ENCODE measurements around the gene FUBP3. TPM values are rescaled to one million over a fixed set of nuclear protein-coding genes. Genes with fewer than 3 reads are reported as not detected.

The FUBP3 gene
- total and polyA plus RNA-seq, 12 donors: 18.3 to 52.3 (median 39.3) TPM

DNA sequence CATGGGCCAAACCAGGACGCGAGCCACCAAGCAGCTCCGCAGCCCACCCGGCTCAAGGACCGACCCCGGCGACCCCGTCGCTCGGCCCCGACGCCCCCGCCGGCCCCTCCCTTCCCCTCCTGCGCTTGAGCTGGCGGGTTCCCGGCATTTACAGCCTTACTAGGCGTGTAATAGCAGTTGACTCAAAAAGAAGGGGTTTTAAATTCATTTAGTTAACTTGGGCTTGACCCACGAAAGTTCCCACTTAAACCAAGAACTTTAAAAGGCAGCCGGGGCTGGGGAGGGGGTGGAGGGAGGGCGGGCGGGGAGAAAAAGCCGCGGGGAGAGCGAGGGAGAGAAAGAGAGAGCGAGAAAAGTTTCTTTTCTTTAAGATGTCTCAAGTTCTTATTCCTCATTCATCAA, 85.7 kb downstream of the FUBP3 start:
- H3K27ac ChIP-seq: no peak overlapping the region
- H3K27me3 ChIP-seq: peaks cover 70% of the 10 kb centered on the region
- H3K9me3 ChIP-seq (replicated peaks in 1 of 3): no peaks in the 10 kb centered on the region
- peaks cover 22 to 37% of the 10 kb centered on the region in 2 donors for H3K4me1 ChIP-seq (replicated peaks in 1 of 2)
- DNase-seq: no peak
- TF ChIP-seq, protein P1, sequence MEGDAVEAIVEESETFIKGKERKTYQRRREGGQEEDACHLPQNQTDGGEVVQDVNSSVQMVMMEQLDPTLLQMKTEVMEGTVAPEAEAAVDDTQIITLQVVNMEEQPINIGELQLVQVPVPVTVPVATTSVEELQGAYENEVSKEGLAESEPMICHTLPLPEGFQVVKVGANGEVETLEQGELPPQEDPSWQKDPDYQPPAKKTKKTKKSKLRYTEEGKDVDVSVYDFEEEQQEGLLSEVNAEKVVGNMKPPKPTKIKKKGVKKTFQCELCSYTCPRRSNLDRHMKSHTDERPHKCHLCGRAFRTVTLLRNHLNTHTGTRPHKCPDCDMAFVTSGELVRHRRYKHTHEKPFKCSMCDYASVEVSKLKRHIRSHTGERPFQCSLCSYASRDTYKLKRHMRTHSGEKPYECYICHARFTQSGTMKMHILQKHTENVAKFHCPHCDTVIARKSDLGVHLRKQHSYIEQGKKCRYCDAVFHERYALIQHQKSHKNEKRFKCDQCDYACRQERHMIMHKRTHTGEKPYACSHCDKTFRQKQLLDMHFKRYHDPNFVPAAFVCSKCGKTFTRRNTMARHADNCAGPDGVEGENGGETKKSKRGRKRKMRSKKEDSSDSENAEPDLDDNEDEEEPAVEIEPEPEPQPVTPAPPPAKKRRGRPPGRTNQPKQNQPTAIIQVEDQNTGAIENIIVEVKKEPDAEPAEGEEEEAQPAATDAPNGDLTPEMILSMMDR (IDR thresholded peaks at IDR 0.05): no peak
- TF ChIP-seq POLR2A (IDR thresholded peaks at IDR 0.05): no peak
- intact Hi-C loops (cut with DNase I): no loop called here
- WGBS, 4 donors: 1 to 5% (median 3%) methylated on average over 11 to 26 of the region's 26 CpGs
- no peaks in the 10 kb centered on the region for H3K36me3 ChIP-seq (replicated peaks in 1 of 2)
- no peak overlapping the region for H3K4me3 ChIP-seq

DNA sequence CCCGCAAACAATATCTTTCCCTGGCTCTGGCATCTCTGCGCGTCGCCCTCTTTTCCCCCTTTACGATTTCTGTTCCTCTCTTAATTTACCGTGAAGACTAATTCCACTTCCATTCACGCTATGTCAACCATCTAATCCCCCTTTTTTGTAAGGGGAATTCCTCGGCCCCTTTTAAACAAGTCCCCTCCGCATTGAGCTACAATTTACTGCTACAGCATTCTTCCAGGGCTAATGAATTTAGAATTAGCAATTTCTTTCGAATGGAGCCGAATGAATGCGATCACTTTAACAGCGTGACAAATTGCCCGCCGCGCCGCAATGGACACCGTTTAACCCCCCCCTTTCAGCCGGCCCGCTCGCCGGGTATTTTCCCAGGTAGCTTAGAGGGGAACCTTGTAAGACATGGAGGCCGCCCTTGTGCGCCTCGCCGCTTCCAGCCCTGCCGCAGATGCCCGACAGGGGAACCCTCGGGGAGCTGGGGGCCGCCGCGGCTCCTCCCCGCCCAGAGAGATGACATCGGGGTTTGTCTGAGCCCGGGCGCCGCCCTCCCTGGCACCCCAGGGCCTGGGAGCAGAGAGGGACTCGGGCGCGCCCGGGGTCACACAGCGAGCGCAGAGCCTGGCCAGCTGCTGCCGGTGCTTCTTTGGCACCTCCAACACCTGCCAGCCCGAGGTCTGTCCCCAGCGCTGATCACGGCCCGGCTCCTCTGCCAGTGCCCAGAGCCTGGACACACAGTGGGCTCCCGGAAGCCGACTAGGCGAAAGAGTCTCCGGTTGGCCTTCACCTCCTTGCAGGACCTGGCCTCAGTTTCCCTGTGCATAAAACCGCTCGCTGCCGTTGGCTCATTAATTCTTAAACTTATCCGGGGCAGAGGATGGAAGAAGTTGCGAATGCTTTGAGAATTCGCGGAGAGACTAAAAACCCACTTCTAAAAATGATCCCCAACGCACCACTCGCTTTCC, 86.3 kb downstream of the FUBP3 start:
- peaks cover 16 to 30% of the 10 kb centered on the region in 2 donors for H3K4me1 ChIP-seq (replicated peaks in 1 of 2)
- DNase-seq: no peak
- H3K36me3 ChIP-seq (replicated peaks in 1 of 2): no peaks in the 10 kb centered on the region
- 4 to 7% (median 6%) methylated on average over 39 to 61 of the region's 61 CpGs for WGBS, 4 donors
- peaks cover 63% of the 10 kb centered on the region for H3K27me3 ChIP-seq
- TF ChIP-seq, protein P1 (IDR thresholded peaks at IDR 0.05): no peak
- no peak for TF ChIP-seq POLR2A (IDR thresholded peaks at IDR 0.05)
- H3K27ac ChIP-seq: no peak overlapping the region
- H3K9me3 ChIP-seq (replicated peaks in 1 of 3): no peaks in the 10 kb centered on the region
- intact Hi-C loops (cut with DNase I): no loop called here
- H3K4me3 ChIP-seq: no peak overlapping the region

DNA sequence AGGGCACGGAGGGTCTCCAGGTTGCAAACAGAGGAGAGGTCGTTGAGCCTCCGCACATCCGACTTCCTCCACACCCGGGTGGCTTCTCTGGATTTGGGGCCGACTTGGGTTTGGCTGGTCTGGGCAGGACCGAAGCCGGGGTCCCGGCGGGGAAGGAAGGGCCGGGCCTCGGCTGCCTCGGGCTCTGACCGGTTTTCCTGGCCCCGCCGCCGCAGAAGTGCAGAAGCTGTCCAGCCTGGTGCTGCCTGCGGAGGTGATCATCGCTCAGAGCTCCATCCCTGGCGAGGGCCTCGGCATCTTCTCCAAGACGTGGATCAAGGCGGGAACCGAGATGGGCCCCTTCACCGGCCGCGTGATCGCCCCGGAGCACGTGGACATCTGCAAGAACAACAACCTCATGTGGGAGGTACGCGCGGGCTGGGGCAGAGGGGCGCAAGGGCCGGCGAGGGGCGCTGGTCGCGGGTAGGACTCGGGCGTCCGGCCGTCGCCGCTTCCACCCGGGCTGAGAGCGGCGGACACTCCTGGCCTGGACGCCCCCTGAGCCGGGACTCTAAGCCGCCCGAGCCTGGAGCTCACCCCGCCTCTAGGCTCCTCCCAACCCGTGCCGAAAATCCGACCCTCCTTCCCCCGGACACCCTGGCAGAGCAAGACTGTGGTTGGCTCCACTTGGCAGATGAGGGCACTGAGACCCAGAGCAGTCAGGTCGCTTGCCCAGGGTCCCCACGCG, 87.2 kb downstream of the FUBP3 start:
- H3K4me3 ChIP-seq: no peak overlapping the region
- H3K9me3 ChIP-seq (replicated peaks in 1 of 3): no peaks in the 10 kb centered on the region
- 12 to 44% (median 16%) methylated on average over 3 to 60 of the region's 60 CpGs for WGBS, 4 donors
- H3K4me1 ChIP-seq (replicated peaks in 1 of 2): peaks cover 7 to 23% of the 10 kb centered on the region in 2 donors
- intact Hi-C loops (cut with DNase I): no loop called here
- no peaks in the 10 kb centered on the region for H3K36me3 ChIP-seq (replicated peaks in 1 of 2)
- no peak for TF ChIP-seq POLR2A (IDR thresholded peaks at IDR 0.05)
- TF ChIP-seq, protein P1 (IDR thresholded peaks at IDR 0.05): no peak
- peaks cover 55% of the 10 kb centered on the region for H3K27me3 ChIP-seq
- no peak overlapping the region for H3K27ac ChIP-seq
- DNase-seq: no peak

DNA sequence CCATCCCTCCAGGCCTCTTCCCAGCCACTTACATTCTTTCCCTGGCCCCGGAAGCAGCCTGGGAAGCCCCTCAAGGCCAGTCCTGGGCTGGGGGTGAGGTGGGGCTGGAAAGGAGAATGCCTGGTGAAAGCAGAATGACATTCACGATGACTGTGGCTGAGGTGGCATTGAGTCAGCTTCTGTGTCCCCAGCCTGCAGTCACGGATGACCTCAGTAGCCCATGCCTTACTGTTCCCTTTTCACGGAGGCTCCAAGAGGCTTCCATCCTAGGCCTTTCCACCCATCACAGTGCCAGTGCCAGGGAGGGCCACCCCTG, 87.7 kb downstream of the FUBP3 start:
- 32 to 49% (median 33%) methylated on average over 4 of the region's 4 CpGs for WGBS, 4 donors

More for the DNA sequence above, 87.7 kb downstream of the FUBP3 start:
- TF ChIP-seq, protein P1 (IDR thresholded peaks at IDR 0.05): no peak
- TF ChIP-seq POLR2A (IDR thresholded peaks at IDR 0.05): no peak
- intact Hi-C loops (cut with DNase I): no loop called here
- peak in 2 of 7 donors; percentile 27 to 43 for DNase-seq
- Histone ChIP-seq H3K27me3 (peaks cover 49% of the 10 kb centered on the region), H3K4me3 (no peak overlapping the region), H3K36me3 (replicated peaks in 1 of 2) (no peaks in the 10 kb centered on the region), H3K27ac (no peak overlapping the region), H3K4me1 (replicated peaks in 1 of 2) (peaks cover 6 to 23% of the 10 kb centered on the region in 2 donors), H3K9me3 (replicated peaks in 1 of 3) (no peaks in the 10 kb centered on the region)

All from adrenal gland (tissue), 12 donors.